Measurements from ENCODE around the gene KCNJ4.

Gene KCNJ4

DNA sequence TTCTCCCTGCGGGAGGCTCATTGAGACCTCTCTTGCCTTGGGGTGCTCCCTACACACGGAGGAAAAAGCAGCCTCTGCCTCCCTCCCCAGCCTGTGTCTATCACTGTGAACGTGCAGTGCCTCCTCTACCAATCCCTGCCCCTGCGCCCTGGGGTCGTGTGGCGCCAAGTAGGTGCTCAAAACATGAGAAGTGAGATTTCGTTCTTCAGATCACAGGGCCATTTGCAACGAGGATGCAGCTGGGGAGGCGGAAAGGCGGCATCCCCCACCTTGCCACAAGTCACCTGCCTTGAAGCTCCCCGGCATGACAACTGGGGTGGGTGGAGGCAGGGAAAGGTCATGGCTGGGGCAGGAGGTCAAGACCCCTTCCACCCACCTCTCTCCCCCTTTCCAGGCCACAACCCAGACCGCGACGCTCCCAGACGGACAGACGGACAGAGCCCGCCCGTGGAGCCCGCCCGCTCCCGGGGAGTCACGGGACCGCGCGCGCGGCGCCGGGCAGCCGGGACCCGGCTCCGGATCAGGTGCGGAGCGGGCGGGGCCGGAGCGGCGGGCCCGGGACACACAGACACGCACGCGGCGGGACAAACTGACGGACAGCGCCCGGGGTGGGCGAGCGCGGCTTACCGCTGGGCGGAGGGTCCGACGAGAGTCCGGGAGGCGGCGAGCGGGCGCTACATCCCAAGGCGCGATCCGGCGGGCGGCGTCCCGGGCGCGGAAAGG lies 485 bp downstream of the KCNJ4 start (continued):
- TF ChIP-seq, protein P1, sequence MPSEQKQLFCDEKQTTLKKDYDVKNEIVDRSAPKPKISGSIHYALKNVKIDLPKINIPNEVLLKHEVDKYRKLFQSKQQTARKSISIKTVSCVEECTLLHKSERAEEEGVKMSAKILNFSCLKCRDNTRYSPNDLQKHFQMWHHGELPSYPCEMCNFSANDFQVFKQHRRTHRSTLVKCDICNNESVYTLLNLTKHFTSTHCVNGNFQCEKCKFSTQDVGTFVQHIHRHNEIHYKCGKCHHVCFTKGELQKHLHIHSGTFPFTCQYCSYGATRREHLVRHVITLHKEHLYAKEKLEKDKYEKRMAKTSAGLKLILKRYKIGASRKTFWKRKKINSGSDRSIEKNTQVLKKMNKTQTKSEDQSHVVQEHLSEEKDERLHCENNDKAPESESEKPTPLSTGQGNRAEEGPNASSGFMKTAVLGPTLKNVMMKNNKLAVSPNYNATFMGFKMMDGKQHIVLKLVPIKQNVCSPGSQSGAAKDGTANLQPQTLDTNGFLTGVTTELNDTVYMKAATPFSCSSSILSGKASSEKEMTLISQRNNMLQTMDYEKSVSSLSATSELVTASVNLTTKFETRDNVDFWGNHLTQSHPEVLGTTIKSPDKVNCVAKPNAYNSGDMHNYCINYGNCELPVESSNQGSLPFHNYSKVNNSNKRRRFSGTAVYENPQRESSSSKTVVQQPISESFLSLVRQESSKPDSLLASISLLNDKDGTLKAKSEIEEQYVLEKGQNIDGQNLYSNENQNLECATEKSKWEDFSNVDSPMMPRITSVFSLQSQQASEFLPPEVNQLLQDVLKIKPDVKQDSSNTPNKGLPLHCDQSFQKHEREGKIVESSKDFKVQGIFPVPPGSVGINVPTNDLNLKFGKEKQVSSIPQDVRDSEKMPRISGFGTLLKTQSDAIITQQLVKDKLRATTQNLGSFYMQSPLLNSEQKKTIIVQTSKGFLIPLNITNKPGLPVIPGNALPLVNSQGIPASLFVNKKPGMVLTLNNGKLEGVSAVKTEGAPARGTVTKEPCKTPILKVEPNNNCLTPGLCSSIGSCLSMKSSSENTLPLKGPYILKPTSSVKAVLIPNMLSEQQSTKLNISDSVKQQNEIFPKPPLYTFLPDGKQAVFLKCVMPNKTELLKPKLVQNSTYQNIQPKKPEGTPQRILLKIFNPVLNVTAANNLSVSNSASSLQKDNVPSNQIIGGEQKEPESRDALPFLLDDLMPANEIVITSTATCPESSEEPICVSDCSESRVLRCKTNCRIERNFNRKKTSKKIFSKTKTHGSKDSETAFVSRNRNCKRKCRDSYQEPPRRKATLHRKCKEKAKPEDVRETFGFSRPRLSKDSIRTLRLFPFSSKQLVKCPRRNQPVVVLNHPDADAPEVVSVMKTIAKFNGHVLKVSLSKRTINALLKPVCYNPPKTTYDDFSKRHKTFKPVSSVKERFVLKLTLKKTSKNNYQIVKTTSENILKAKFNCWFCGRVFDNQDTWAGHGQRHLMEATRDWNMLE (tag by site-specific recombination; conservative IDR thresholded peaks at IDR 0.05; ENCODE audit: low read depth) = no peak
- TF ChIP-seq ZNF350 (tag by site-specific recombination; IDR thresholded peaks at IDR 0.05) = no peak
- no peak for TF ChIP-seq ZNF146 (tag by site-specific recombination; IDR thresholded peaks at IDR 0.05)
- TF ChIP-seq ZFP69B (tag by site-specific recombination; IDR thresholded peaks at IDR 0.05) = no peak
- TF ChIP-seq ZNF155 (tag by site-specific recombination; IDR thresholded peaks at IDR 0.05) = no peak
- peak; percentile 39 for TF ChIP-seq ZFHX2 (tag by site-specific recombination; conservative IDR thresholded peaks at IDR 0.05)
- TF ChIP-seq, protein P2, sequence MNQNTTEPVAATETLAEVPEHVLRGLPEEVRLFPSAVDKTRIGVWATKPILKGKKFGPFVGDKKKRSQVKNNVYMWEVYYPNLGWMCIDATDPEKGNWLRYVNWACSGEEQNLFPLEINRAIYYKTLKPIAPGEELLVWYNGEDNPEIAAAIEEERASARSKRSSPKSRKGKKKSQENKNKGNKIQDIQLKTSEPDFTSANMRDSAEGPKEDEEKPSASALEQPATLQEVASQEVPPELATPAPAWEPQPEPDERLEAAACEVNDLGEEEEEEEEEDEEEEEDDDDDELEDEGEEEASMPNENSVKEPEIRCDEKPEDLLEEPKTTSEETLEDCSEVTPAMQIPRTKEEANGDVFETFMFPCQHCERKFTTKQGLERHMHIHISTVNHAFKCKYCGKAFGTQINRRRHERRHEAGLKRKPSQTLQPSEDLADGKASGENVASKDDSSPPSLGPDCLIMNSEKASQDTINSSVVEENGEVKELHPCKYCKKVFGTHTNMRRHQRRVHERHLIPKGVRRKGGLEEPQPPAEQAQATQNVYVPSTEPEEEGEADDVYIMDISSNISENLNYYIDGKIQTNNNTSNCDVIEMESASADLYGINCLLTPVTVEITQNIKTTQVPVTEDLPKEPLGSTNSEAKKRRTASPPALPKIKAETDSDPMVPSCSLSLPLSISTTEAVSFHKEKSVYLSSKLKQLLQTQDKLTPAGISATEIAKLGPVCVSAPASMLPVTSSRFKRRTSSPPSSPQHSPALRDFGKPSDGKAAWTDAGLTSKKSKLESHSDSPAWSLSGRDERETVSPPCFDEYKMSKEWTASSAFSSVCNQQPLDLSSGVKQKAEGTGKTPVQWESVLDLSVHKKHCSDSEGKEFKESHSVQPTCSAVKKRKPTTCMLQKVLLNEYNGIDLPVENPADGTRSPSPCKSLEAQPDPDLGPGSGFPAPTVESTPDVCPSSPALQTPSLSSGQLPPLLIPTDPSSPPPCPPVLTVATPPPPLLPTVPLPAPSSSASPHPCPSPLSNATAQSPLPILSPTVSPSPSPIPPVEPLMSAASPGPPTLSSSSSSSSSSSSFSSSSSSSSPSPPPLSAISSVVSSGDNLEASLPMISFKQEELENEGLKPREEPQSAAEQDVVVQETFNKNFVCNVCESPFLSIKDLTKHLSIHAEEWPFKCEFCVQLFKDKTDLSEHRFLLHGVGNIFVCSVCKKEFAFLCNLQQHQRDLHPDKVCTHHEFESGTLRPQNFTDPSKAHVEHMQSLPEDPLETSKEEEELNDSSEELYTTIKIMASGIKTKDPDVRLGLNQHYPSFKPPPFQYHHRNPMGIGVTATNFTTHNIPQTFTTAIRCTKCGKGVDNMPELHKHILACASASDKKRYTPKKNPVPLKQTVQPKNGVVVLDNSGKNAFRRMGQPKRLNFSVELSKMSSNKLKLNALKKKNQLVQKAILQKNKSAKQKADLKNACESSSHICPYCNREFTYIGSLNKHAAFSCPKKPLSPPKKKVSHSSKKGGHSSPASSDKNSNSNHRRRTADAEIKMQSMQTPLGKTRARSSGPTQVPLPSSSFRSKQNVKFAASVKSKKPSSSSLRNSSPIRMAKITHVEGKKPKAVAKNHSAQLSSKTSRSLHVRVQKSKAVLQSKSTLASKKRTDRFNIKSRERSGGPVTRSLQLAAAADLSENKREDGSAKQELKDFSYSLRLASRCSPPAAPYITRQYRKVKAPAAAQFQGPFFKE (tag by site-specific recombination; IDR thresholded peaks at IDR 0.05; ENCODE audit: borderline replicate concordance) = no peak
- TF ChIP-seq, protein P3, sequence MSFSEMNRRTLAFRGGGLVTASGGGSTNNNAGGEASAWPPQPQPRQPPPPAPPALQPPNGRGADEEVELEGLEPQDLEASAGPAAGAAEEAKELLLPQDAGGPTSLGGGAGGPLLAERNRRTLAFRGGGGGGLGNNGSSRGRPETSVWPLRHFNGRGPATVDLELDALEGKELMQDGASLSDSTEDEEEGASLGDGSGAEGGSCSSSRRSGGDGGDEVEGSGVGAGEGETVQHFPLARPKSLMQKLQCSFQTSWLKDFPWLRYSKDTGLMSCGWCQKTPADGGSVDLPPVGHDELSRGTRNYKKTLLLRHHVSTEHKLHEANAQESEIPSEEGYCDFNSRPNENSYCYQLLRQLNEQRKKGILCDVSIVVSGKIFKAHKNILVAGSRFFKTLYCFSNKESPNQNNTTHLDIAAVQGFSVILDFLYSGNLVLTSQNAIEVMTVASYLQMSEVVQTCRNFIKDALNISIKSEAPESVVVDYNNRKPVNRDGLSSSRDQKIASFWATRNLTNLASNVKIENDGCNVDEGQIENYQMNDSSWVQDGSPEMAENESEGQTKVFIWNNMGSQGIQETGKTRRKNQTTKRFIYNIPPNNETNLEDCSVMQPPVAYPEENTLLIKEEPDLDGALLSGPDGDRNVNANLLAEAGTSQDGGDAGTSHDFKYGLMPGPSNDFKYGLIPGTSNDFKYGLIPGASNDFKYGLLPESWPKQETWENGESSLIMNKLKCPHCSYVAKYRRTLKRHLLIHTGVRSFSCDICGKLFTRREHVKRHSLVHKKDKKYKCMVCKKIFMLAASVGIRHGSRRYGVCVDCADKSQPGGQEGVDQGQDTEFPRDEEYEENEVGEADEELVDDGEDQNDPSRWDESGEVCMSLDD (tag by site-specific recombination; IDR thresholded peaks at IDR 0.05) = peak; percentile 52; the same call in 1 of the 2 replicates
- no peak for TF ChIP-seq ZNF239 (tag by site-specific recombination; IDR thresholded peaks at IDR 0.05)
- TF ChIP-seq ZBTB17 (tag by site-specific recombination; IDR thresholded peaks at IDR 0.05) = 0 out of 2 replicates have a peak, but pooled peaks have one; percentile 11
- peak; percentile 35 for TF ChIP-seq EGR2 (tag by site-specific recombination; IDR thresholded peaks at IDR 0.05; ENCODE audit: low read depth)
- TF ChIP-seq, protein P4, sequence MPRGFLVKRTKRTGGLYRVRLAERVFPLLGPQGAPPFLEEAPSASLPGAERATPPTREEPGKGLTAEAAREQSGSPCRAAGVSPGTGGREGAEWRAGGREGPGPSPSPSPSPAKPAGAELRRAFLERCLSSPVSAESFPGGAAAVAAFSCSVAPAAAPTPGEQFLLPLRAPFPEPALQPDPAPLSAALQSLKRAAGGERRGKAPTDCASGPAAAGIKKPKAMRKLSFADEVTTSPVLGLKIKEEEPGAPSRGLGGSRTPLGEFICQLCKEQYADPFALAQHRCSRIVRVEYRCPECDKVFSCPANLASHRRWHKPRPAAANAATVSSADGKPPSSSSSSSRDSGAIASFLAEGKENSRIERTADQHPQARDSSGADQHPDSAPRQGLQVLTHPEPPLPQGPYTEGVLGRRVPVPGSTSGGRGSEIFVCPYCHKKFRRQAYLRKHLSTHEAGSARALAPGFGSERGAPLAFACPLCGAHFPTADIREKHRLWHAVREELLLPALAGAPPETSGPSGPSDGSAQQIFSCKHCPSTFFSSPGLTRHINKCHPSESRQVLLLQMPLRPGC (tag by site-specific recombination; IDR thresholded peaks at IDR 0.05) = no peak
- no peak for TF ChIP-seq ZNF114 (tag by site-specific recombination; IDR thresholded peaks at IDR 0.05)
- 0 out of 2 replicates have a peak, but pooled peaks have one; percentile 21 for TF ChIP-seq ZNF660 (tag by site-specific recombination; IDR thresholded peaks at IDR 0.05)
- no peak for TF ChIP-seq ZNF629 (tag by site-specific recombination; IDR thresholded peaks at IDR 0.05)
- no peak for TF ChIP-seq PRDM1 (tag by site-specific recombination; IDR thresholded peaks at IDR 0.05)
- TF ChIP-seq ZNF214 (tag by site-specific recombination; IDR thresholded peaks at IDR 0.05; ENCODE audit: borderline replicate concordance) = no peak
- no peak for TF ChIP-seq ZNF530 (tag by site-specific recombination; IDR thresholded peaks at IDR 0.05; ENCODE audit: low read depth)
- TF ChIP-seq ZNF529 (tag by site-specific recombination; IDR thresholded peaks at IDR 0.05; ENCODE audit: insufficient replicate concordance) = no peak
- no peak for TF ChIP-seq ZNF341 (tag by site-specific recombination; IDR thresholded peaks at IDR 0.05; ENCODE audit: low read depth)
- no peak for TF ChIP-seq ZSCAN16 (tag by site-specific recombination; IDR thresholded peaks at IDR 0.05)
- TF ChIP-seq, protein P5, sequence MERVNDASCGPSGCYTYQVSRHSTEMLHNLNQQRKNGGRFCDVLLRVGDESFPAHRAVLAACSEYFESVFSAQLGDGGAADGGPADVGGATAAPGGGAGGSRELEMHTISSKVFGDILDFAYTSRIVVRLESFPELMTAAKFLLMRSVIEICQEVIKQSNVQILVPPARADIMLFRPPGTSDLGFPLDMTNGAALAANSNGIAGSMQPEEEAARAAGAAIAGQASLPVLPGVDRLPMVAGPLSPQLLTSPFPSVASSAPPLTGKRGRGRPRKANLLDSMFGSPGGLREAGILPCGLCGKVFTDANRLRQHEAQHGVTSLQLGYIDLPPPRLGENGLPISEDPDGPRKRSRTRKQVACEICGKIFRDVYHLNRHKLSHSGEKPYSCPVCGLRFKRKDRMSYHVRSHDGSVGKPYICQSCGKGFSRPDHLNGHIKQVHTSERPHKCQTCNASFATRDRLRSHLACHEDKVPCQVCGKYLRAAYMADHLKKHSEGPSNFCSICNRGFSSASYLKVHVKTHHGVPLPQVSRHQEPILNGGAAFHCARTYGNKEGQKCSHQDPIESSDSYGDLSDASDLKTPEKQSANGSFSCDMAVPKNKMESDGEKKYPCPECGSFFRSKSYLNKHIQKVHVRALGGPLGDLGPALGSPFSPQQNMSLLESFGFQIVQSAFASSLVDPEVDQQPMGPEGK (tag by site-specific recombination; IDR thresholded peaks at IDR 0.05) = peak; percentile 63
